RWPE1 (cell line): ENCODE results near the gene TIE1.

Source experiments
- CTCF ChIA-PET: fragments of 350-600 bp; sonication (Branson Sonifier 250); formaldehyde crosslinking; extraction: SDS; loops from one replicate; lab custom pipeline; 2021; lab: Yijun Ruan, JAX
- POLR2A ChIA-PET: fragments of 400-600 bp; formaldehyde crosslinking; extraction: SDS; loops from one replicate; lab custom pipeline; 2020; ENCODE audit warnings: antibody characterized with exemption; ENCODE audit not compliant: low non-redundant PET; lab: Yijun Ruan, JAX
- DNase-seq: peaks from one replicate; pipeline ENCODE4 v3.0.0; 2012; ENCODE audit warnings: low spot score
- H3K27ac ChIP-seq: fragments of 450-650 bp; 2 replicates; pipeline ENCODE4 v1.5.1; 2017
- TF ChIP-seq, protein P1 (sequence below): fragments of 450-650 bp; conservative IDR thresholded peaks from 2 replicates; pipeline ENCODE4 v1.5.1; 2017; ENCODE audit warnings: low read depth, mild to moderate bottlenecking

The TIE1 gene

DNA sequence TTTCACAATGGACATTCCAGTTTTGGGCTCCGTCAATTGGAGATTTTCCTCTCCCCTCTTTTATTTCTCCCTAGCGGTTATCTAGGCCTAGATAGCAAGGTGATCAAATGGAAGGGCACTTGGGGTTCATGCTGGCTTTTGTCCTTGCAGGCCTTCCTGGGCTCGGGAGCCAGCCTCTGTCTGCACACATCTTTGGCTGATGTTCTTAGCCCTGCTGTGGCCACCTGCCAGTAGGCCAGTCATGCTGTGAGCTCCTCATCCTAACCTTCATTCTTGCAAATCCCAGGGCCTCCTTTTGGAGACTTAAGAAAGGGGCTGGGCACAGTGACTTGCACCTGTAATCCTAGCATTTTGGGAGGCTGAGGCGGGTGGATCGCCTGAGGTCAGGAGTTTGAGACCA is 13.5 kb downstream of the TIE1 start:
- ChIA-PET POLR2A (no interaction called here), CTCF (no interaction called here)
- no peak overlapping the region for H3K27ac ChIP-seq
- DNase-seq, result no peak
- TF ChIP-seq, protein P1, sequence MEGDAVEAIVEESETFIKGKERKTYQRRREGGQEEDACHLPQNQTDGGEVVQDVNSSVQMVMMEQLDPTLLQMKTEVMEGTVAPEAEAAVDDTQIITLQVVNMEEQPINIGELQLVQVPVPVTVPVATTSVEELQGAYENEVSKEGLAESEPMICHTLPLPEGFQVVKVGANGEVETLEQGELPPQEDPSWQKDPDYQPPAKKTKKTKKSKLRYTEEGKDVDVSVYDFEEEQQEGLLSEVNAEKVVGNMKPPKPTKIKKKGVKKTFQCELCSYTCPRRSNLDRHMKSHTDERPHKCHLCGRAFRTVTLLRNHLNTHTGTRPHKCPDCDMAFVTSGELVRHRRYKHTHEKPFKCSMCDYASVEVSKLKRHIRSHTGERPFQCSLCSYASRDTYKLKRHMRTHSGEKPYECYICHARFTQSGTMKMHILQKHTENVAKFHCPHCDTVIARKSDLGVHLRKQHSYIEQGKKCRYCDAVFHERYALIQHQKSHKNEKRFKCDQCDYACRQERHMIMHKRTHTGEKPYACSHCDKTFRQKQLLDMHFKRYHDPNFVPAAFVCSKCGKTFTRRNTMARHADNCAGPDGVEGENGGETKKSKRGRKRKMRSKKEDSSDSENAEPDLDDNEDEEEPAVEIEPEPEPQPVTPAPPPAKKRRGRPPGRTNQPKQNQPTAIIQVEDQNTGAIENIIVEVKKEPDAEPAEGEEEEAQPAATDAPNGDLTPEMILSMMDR, result no peak

DNA sequence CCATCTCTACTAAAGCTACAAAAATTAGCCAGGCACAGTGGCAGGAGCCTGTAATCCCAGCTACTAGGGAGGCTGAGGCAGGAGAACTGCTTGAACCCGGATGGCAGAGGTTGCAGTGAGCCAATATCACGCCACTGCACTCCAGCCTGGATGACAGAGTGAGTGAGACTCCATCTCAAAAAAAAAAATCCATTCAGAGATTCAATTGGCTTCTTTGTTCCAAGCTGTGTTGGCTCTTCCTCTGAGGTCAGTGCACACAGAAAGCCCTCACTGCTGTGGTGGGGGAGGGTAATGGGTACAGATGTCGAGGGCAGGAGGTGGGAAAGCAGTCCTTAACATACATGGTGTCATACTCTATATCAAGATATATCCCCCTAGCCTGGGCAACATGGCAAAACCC is 14.7 kb downstream of the TIE1 start:
- ChIA-PET POLR2A (no interaction called here), CTCF (no interaction called here)
- TF ChIP-seq, protein P1, result no peak
- no peak for DNase-seq
- H3K27ac ChIP-seq, result no peak overlapping the region

DNA sequence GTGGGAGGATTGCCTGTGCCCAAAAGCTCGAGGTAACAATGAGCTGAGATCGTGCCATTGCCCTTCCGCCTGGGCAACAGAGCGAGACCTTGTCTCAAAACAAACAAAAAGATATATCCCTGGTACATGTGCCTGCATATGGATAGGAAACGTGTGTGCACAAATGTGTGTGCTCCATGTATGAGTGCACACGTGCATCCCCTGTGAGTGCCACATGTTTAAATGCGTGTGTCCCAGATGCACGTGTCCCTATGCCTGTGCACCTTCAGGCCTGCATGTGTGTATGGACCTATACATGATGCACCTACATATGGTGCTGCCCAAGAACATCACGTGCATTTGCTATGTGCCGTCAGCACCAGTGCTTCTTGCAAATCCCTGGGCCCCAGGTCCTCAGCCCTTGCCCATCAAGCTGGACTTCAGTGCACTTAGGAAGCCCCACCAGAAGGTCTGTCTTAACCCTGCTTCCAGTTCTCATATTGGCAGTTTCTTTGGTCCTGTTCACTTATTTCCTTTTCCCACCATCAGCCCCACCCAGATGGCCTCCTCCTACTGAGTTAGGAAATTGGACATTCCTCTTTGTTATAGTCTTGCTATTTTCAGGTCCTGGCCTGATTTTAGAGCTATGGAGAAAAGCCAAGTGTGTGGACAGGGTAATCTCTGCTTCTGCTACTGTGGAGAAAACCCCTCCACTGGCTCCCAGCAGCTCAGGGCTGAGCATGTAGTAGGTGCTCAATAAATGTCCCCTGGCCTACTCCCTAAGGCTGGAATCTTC is 15.4 kb downstream of the TIE1 start:
- no peak overlapping the region for H3K27ac ChIP-seq
- no peak for DNase-seq
- TF ChIP-seq, protein P1, result no peak
- ChIA-PET POLR2A (interaction anchor here (0.6 kb wide), 1 partner anchor 37 kb away, joined by 5 read pairs; no protein-coding TSS in a partner anchor), CTCF (no interaction called here)

DNA sequence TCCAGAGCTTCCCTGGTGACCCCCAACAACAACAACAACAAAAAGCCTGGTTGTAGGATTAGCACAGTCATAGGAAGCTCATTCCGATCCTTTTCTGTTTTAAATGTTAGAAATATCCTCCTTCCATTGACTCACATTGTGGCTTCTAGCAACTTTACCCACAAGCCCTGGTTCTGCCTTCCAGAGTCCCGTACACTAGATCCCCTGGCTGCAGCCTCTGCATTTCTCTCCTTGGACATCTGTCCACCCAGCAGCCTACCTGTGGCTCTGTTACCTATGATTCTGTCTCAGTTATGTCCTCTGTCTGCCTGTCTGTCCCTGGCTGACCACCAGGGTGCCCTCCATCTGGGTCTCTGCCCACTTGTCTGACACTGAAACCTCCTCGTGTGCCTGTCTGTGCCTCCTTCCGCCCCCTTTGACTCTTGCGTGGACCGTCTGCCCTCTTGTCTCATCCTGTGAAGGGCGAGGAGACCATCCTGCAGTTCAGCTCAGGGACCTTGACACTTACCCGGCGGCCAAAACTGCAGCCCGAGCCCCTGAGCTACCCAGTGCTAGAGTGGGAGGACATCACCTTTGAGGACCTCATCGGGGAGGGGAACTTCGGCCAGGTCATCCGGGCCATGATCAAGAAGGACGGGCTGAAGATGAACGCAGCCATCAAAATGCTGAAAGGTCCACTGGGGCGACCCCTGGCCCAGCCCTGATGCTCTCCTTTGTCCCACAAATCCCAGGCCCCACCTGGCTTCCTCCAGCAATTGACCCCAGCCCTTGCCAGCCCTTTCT is 16.1 kb downstream of the TIE1 start:
- no peak overlapping the region for H3K27ac ChIP-seq
- CTCF ChIA-PET, result no interaction called here
- TF ChIP-seq, protein P1, result no peak
- no peak for DNase-seq
- POLR2A ChIA-PET, result no interaction called here

DNA sequence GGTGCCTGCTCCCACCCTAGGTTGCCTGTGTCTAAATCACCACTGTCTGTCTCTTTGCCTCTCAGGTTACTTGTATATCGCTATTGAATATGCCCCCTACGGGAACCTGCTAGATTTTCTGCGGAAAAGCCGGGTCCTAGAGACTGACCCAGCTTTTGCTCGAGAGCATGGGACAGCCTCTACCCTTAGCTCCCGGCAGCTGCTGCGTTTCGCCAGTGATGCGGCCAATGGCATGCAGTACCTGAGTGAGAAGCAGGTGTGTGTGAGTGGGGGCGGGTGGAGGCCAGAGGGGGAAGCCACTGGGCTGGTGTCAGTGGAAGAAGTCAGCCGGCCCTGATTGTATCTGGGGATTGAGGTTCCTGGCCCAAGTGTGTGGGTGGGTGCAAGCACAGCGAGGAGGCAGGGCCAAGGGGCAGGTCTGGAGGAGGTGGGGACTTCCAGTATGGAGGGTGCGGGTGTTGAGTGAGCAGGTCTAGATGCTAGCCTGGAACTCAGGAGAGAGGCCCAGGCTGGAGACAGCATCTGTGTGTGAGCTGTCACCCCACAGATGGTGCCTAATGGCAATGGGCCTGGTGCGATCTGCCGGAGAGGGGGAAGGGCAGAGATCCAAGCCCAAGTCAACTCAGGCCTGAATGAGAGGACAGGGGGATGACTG is 17.2 kb downstream of the TIE1 start:
- ChIA-PET POLR2A (no interaction called here), CTCF (interaction anchor here (0.6 kb wide), 1 partner anchor 11 kb away, joined by 3 read pairs; no protein-coding TSS in a partner anchor)
- TF ChIP-seq, protein P1, result no peak
- DNase-seq, result no peak
- no peak overlapping the region for H3K27ac ChIP-seq

DNA sequence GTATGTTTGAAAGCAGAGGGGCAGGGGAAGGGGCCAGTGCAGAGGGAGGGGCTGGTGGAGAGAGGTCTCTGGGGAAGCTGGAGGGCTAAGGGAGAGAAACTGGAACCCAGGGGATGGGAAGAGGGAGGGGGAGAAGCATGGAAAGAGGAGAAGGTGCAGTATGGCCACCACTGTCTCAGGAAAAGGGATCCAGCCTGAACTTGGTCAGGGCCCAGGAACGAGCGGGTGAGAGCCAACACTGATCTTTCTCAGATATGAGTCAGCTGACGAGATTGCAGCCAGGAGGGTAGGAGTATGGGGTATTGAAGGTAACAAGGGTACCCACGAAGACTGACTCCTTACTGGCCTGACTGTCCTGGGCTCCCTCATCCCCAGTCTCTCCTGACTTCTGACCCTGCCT is 18.0 kb downstream of the TIE1 start:
- ChIA-PET CTCF (no interaction called here), POLR2A (no interaction called here)
- no peak for DNase-seq
- H3K27ac ChIP-seq, result no peak overlapping the region
- TF ChIP-seq, protein P1, result no peak
